Posterior cingulate gyrus (tissue), 11 donors: ENCODE measurements around the gene RPL9.
A peak's percentile ranks its signal among the peaks of the same experiment; 100 is the strongest.
"Not testable (repeated sequence)": the region's sequence is repeated elsewhere in the genome, so short reads cannot be mapped to it uniquely, and the experiment has no call there.

Source experiments
- DNase-seq, 10 donors: peaks; one replicate each; pipeline versions ENCODE4 v3.0.0 to v3.0.0-alpha.2; 2020 to 2021; ENCODE audit warnings: mixed read lengths in 3 of 10
- intact Hi-C: fragments of 100-400 bp; cut with DNase I; formaldehyde crosslinking; loops from one replicate; pipeline ENCODE4 v1.15.1; 2023

Gene RPL9

DNA sequence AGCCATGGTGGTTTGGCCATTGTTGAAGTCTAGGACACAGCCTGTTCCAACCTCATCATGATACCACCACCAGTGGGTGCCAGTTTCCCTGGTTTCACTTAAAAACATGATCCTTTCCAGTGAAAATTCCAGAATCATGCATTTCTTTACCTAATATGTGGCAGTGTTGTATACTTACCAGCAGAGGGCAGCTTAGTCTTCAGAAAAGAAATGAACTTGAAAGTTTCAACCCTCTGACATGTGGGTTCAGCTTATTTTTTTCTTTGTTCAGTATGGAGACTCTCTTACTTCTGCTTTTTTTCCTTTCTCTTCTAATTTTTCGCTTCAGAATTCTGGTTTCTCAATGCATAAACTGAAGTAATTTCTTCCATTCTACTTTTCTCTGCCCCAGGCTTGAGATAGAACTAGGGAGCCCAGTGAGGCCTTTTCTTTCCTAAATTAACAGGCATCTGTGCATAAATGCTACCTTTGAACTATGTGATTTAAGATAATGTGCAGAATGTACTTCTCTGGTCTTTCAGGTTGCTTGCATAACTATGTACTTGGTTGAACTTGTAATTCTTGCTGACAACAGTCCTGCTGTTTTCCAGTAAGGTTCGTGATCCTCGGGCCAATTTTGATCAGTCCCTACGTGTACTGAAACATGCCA, 10.8 kb upstream of the RPL9 start:
- DNase-seq = peak in 1 of 10 donors; percentile 16
- intact Hi-C loops = loop anchor here (1.0 to 5.0 kb wide), 4 partner anchors 58 to 839 kb away; partner anchors contain the start of genes N4BP2, PDS5A and UGDH

GRCh38 chr4:39467464-39467863, 8.7 kb upstream of the RPL9 start:
- DNase-seq = no peak
- intact Hi-C loops = loop anchor here (5.0 kb wide), 1 partner anchor 590 kb away; the partner anchor contains the start of gene N4BP2

DNA sequence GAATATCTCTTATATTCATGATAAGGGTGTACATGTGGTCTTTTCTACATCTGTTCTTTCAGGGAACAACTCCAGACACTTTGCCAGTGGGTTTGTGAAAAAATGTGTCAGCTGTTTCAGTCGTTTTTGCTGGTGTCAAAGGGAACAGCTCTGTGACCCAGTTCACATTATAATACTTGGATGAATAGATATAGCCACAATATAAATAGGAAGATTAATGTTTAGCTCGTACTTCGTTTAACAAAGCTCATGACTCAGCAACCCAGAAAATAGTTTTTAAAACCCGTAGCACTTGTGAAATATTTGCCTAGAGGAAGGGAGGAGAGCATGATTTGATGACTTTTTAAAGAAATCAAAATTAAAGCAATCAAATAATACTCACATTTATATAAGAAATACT, 8.0 kb upstream of the RPL9 start:
- intact Hi-C loops = loop anchor here (5.0 kb wide), 1 partner anchor 591 kb away; the partner anchor contains the start of gene N4BP2
- no peak for DNase-seq

DNA sequence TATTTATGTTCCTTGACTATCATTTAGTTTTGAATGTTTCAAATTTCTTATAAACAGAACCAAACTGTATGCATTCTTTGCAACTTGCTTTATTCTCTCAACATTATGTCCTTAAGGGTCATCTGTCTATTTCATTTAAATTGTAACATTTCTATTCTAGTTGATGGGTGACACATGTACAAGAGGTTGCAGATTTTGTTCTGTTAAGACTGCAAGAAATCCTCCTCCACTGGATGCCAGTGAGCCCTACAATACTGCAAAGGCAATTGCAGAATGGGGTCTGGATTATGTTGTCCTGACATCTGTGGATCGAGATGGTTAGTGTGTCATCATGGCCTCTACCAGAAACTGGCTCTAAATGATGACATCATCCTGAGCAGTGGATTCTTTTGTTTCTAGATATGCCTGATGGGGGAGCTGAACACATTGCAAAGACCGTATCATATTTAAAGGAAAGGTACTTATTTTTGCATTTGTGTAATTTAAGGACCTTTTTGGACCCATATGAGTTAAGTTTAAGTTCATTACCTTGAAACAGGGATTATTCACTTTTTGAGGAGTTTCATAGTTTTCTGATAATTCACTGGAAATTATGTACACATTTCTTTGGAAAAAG, 6.3 kb upstream of the RPL9 start:
- intact Hi-C loops = loop anchor here (5.0 kb wide), 1 partner anchor 592 kb away; the partner anchor contains the start of gene N4BP2

GRCh38 chr4:39458161-39458504, 589 bp downstream of the RPL9 start:
- intact Hi-C loops = loop anchor here (5.0 to 10.0 kb wide), 3 partner anchors 91 to 273 kb away; partner anchors contain the start of genes RFC1, SMIM14 and WDR19

More for the DNA sequence above, 6.3 kb upstream of the RPL9 start:
- DNase-seq = no peak

DNA sequence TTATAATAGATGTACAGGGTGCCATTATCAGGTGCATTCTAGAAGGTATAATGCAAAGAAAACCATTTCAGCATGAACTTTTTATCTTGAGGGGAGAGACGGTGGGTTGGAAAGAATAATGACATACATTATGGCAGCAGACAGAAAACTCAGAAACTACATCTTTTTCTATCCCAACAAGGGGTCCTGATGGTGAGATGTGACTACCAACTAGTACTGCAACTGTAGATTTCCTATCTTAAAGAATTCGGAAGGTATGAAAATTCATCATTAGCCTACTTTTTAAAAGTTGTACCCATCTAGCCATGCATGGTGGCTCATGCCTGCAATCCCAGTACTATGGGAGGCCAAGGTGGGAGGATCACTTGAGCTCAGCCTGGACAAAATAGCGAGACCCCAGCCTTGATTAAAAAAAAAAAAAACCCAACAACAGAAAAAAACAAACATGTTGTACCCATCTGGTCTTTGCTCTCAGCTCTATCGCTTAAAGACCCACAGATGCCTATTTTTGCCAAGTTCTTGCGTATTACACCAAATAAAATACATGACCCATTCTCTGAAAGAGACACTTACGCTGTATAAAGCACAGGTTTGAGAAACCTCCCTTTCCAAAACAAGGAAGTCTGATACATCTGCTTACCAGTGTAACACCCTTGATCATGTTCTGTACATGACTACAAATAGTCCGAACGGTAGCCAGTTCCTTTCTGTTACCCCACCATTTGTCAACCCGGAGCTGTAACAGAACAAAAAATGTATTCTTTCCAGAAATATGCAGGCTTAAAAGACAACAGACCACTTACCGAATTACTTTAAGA, 1.6 kb downstream of the RPL9 start:
- no peak for DNase-seq
- intact Hi-C loops = loop anchor here (5.0 to 10.0 kb wide), 3 partner anchors 90 to 272 kb away; partner anchors contain the start of genes RFC1, SMIM14 and WDR19

More at GRCh38 chr4:39458161-39458504, 589 bp downstream of the RPL9 start:
- not testable (repeated sequence) for DNase-seq

GRCh38 chr4:39455486-39455885, 3.2 kb downstream of the RPL9 start:
- DNase-seq = no peak
- intact Hi-C loops = loop anchor here (5.0 to 10.0 kb wide), 3 partner anchors 88 to 271 kb away; partner anchors contain the start of genes RFC1, SMIM14 and WDR19

GRCh38 chr4:39453738-39454137, 5.0 kb downstream of the RPL9 start:
- no peak for DNase-seq
- intact Hi-C loops = loop anchor here (10.0 kb wide), 1 partner anchor 269 kb away; the partner anchor contains the start of gene WDR19

DNA sequence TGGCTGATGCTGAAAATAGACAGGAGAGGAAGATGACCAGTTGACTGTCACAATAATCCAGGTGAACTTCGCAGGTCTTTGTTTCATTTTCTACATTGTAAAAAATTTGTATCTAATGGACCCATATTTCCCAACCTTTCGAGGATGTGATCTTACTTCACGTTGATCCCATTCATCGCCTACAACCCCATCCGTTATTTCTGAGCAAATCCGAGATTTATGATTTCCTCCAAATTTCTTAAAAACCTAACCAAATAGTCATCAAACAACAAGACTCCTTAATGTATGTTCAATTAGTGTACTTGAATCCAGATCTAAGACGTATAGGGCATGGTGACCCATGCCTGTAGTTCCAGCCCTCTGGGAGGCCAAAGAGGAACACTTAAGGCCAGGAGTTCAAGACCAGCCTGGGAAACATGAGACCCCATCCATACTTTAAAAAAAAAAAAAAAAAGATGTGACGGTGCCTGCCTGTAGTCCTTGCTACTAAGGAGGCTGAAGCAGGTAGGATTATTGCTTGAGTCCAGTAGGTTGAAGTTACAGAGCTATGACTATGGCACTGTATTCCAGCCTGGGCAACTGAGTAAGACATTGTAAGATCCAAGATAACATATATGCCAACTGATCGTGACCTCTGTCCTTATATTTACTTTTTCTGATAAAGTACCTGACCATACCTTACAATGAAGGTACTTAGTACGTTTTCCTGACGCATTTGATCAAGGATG, 5.7 kb downstream of the RPL9 start:
- DNase-seq = no peak
- intact Hi-C loops = loop anchor here (10.0 kb wide), 1 partner anchor 268 kb away; the partner anchor contains the start of gene WDR19

GRCh38 chr4:39452153-39452859, 6.4 kb downstream of the RPL9 start:
- intact Hi-C loops = loop anchor here (10.0 kb wide), 1 partner anchor 268 kb away; the partner anchor contains the start of gene WDR19
- DNase-seq = no peak

- intact Hi-C loops = loop anchor here (10.0 kb wide), 1 partner anchor 267 kb away; the partner anchor contains the start of gene WDR19
- no peak for DNase-seq
Observed at GRCh38 chr4:39451423-39452023, 7.2 kb downstream of the RPL9 start.

- intact Hi-C loops = loop anchor here (10.0 kb wide), 1 partner anchor 266 kb away; the partner anchor contains the start of gene WDR19
- no peak for DNase-seq
Observed at GRCh38 chr4:39450618-39451017, 8.1 kb downstream of the RPL9 start.

DNA sequence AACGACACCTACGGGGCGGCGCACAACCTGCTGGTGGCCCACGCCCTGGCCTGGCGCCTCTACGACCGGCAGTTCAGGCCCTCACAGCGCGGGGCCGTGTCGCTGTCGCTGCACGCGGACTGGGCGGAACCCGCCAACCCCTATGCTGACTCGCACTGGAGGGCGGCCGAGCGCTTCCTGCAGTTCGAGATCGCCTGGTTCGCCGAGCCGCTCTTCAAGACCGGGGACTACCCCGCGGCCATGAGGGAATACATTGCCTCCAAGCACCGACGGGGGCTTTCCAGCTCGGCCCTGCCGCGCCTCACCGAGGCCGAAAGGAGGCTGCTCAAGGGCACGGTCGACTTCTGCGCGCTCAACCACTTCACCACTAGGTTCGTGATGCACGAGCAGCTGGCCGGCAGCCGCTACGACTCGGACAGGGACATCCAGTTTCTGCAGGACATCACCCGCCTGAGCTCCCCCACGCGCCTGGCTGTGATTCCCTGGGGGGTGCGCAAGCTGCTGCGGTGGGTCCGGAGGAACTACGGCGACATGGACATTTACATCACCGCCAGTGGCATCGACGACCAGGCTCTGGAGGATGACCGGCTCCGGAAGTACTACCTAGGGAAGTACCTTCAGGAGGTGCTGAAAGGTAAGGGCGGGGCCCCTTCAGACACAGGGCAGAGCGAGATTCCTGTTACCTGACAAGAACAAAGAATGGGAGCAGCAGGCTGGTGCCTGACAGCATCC, 11.7 kb downstream of the RPL9 start:
- DNase-seq = peak in 7 of 10 donors; percentile 10 to 87 (median 26)
- intact Hi-C loops = no loop called here

GRCh38 chr4:39446483-39446841, 12.3 kb downstream of the RPL9 start:
- DNase-seq = no peak
- intact Hi-C loops = no loop called here

DNA sequence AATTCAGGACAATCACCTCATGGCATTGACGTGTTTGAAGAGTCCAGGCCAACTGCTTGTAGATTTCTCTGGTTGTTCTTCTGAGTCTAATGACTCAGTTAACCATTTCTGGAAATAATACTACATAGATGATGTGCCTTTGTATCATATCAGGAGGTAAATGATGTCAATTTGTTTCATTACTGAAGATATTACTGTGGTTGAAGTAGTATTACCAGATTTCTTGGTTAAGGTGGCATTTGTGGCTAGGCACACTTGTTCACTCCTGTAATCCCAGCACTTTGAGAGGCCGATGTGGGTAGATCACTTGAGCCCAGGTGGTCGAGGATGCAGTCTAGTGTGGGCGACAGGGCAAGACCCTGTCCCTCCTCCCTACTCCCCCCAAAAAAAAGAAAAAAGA, 15.7 kb downstream of the RPL9 start:
- no peak for DNase-seq
- intact Hi-C loops = no loop called here

- intact Hi-C loops = no loop called here
Observed at GRCh38 chr4:39441593-39441992, 17.1 kb downstream of the RPL9 start.

GRCh38 chr4:39435659-39436563, 22.8 kb downstream of the RPL9 start:
- intact Hi-C loops = no loop called here
- no peak for DNase-seq

More at GRCh38 chr4:39441593-39441992, 17.1 kb downstream of the RPL9 start:
- DNase-seq = no peak
